CD1c-positive myeloid dendritic cell (primary cell): Measurements from ENCODE around the gene NINJ2.
A peak's percentile ranks its signal among the peaks of the same experiment; 100 is the strongest.
"Not testable (repeated sequence)": the region's sequence is repeated elsewhere in the genome, so short reads cannot be mapped to it uniquely, and the experiment has no call there.

Experiments
- DNase-seq: peaks from one replicate; pipeline ENCODE4 v3.0.0-alpha.2; 2016; ENCODE audit errors: extremely low spot score

NINJ2 gene

DNA sequence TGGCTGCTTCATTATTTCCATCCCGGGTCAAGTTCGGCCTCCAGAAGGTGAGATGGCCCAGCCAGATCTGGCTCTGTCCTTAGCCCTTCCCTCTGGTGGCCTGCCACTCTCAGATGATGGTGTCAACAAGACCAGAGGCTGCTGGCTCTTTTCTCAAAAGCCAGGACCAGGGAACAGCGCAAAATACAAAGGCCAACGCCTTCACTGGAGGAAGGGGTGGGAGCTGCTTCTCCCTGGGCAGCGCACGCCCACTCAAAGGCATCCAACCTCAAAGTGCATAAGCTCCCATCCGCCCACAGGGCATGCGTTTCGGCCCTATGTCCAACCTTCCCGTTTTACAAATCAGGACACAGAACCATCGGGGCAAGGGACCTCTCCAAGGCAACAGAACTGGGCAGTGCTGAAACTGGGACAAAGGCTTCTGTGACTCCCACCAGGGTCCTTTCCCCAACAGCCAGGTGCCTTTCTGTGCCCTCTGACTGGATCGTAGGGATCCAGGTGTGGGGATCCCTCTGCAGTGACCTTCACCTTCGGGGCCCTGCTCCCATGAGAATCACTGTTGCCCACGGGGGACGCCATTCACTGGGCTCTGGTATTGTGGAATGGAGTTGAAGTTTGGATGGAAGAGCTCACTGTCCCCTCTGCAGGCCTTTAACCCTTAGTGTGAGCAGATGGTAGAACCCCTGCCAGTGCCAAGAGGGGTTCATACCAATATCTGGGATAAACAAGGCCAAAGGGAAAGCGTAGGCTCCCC is 76.8 kb downstream of the NINJ2 start:
- DNase-seq = peak; percentile 52

DNA sequence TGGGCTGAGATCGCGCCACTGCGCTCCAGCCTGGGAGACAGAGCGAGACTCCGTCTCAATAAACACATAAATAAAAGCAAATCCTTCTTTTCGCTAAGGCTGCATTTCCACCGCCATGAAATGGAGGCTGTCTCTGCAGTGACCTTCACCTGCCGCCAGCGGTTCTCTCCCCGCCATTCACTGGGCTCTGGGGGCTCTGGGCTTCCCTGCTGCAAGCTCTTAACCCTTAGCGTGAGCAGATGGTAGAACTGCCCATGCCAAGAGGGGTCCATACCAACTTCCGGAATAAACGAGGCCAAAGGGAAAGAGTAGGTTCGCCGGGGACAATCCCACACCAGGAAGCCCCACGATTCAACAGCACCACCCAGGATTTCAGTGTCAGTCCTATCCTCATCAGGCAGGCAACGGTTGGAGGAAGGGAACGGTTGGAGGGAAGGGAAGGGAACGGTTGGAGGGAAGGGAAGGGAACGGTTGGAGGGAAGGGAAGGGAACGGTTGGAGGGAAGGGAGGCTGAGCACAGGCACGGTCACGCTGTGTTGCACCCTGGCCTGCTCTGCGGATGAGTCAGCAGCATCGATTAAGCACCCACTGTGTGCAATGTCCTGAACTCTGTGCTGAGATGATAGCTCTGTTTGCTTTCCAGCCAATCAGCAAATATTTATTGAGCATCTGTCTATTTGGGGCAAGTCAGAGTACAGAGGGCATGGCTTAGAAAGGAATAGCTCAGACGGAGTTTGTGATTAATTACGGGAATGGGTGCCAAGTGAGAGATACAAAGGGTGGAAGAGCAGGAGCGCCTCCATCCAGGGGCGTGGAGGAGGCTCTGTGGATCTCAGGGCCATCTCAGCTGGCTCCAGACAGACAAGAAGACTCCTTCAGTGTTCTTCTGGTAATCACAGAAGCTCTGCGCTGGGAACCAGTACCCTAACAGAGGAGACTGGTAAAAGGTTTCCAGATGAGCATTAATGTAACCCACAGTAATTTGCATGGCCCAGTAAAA is 77.9 kb downstream of the NINJ2 start:
- DNase-seq = no peak

DNA sequence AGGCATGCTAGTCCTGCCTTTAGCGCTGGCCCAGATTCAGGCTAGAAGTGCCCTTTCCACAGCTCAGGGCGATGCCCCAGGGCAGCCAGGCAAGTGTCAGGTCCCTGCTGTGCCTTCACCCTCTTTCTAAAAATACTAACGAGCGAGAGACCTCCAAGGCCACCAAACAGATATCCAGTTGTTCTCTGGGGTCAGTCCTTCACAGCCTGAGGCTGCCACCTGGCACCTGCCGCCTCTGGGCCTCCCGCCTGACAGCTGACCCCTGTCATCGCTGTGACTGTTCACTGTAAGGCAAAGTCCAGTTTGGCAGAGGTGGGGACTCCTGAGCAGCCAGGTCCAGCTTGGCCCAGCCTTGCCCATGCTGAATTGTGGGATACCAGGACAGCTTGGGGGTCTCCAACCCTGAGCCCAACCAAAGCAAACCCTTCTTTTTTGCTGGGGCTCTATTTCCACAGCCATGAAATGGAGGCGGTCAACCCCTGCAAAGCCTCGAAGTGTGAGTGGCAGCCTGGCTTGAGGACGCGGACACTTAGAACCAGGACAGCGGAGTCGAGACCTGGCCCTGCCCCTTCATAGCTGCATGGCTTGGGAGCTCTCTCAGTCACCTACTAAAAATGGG is 79.9 kb downstream of the NINJ2 start:
- no peak for DNase-seq

DNA sequence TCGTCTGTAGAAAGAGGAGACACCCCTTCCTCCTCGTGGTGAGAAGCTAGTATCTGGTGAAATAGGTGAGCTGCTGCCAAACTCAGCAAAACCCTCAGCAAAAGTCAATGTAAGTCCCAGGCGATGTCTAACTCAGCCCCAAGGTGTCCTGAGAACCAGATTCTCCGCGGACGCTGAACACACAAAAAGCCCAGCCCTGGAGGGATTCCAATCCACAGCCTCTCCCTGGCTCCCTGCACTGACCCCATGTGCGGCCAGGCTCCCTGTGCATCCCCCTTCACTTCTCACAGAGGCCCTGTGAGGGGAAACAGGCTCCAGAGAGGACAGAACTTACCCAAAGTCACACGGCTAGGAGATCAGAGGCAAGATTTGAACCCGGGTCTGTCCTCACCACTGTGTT is 81.5 kb downstream of the NINJ2 start:
- no peak for DNase-seq

DNA sequence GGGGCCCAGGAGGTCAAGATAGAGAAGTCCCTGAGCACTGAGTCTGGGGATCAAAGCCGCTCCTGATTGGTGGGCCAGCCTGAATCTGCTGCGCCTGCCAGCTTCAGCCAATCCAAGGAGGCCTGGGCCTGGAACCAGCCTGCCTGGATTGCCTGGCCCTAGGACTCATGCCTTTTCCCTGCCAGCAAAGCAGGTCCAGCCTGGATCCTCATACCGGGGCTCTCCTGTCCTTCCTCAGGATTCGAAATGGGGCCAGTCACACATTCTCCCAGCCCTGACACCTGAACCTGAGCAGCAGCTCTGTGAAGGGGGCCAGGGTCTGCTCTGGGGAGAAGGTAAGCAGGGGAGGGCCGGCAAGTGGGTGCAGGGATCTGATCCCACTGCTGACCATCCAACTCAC is 81.9 kb downstream of the NINJ2 start:
- no peak for DNase-seq

DNA sequence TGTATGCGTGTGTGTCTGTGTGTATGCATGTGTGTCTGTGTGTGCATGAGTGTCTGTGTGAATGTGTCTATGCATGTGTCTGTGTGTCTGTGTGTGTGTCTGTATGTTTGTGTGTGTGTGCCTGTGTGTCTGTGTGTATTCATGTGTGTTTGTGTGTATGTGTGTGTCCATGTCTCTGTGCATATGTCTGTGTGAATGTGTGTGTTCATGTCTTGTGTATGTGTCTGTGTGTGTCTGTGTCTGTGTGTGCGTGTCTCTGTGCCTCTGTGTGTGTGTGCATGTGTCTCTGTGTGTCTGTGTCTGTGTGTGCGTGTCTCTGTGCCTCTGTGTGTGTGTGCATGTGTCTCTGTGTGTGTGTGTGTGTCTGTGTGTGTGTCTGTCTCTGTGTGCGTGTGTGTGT is 82.4 kb downstream of the NINJ2 start:
- DNase-seq = no peak

DNA sequence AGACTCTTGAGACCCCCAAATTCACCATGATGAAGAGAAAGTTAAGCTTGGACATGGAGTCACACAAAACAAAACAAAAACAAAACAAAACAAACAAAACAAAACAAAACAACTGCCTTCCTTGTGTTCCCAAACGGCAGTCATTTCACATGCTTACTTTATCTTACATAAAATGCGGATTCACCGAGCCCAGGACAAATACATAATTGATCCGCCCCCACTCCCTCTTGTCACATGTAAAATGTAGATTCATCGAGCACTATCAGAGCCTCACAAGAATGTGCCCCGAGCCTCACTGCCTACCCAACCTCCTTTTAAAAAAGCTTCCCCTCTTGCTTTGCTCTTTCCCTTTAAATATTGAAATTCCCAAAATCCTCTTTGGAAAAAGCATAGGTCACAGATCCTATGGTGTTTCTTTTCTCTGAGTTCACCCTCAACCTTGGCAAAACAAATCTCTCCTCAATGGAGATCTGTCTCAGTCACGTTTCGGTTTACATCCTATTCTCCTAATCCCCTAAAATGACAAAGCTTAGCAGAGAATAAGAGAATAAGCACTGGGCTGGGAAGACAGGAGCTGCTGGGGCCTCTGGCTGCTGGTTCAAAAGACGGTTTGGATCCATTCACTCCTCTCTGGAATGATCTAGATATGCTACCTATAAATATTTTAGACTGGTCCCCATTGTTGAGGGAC is 83.7 kb downstream of the NINJ2 start:
- DNase-seq = no peak

DNA sequence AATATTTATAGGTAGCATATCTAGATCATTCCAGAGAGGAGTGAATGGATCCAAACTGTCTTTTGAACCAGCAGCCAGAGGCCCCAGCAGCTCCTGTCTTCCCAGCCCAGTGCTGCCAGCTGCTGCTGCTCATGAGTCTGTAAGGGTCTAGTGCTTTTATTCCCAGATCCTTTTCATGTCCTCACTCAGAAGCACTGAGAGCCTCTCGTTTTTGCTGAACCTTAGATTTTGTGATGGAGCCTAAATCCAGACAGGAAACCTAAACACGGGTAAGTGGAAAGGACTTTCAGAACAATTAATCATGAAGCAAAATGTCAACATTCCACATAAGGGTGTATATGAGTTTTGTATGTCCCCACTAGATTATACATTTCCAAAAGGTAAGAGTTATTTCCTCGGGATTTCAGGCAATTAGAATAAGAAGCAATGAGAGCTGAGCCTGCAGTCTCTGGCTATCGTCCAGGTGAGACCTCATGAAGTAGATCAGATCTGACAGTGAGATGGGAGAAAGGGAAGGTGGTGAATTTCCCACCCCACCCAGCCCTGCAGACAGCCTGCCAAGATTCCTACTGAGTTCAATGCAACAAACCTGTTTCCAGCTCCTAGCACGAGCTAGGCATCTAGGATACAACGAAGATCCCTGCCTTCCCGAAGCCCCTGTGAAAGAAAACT is 84.4 kb downstream of the NINJ2 start:
- no peak for DNase-seq

DNA sequence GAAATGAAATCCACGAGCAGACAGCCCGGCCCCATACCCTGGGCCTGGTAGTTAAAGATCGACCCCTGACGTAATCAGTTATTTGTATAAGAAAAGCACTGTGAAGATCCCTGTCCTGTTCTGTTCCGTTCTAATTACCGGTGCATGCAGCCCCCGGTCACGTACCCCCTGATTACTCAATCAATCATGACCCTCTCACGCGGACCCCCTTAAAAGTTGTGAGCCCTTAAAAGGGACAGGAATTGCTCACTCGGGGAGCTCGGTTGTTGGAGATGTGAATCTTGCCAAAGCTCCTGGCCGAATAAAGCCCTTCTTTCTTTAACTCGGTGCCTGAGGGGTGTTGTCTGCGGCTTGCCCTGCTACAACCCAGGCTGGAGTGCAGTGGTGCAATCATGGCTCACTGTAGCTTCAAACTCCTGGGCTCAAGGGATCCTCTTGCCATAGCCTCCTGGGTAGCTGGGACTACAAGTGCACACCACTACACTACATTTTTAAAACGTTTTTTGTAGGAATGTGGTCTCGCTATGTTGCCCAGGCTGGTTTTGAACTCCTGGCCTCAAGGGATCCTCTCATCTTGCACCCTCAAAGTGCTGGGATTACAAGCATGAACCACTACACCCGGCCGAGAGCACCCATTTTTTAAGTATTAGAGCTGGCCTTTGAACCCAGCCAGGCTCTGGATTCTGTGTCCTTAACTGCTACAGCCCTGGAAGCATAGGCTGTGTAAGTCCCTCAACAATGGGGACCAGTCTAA is 85.1 kb downstream of the NINJ2 start:
- not testable (repeated sequence) for DNase-seq

DNA sequence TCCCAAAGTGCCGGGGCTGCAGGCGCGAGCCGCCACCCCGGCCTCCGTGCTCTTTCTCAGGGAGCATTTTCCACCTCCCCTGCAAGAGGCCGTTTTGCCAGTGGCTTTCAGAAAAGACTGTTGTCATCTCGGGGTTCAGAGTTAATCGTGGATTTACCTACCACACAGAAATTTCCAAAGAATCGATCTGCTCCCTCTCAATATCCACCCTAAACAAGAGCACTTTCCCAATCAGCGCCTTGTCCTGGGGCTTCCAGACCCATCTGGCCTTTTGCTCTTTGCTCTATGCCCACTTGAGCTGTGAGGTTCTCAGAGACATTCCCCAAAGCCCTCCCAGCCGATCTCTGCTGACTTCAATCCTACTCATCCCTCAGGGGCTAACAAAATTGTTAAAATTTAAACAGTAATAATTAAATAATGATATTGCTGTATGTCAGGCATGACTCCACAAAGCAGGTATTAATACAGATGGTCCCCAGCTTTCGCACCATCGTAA is 86.6 kb downstream of the NINJ2 start:
- no peak for DNase-seq

DNA sequence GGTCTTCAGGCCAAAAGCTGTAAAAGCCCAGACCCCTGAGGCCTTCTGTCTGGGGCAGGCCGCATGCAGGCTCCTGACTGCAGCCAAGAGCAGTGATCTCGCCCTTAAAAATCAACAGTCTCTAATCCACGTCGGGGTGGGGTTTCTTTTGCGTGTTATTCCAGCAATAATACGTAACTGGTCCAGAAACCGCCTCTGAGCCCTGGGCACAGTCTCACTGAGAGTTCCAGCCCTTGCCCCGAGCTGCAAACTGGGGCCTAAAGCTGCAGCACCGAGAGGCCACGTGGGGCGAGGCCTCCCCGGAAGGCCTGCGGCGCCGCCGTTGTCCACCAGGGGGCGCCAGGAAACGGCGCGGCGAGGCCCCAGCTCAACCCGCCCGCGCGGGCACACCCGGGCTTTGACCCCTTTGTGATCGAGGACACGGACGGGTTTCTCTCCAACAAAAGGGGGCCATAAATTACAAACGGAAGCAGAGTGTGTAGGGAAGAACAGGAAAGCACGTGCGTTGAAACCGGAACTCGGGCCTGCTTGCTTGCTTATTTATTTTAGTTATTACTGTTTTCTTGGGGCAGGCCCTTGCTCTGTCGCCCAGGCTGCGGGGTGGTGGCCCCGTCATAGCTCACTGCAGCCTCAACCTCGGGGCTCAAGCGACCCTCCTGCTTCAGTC is 87.2 kb downstream of the NINJ2 start:
- DNase-seq = peak; percentile 85

DNA sequence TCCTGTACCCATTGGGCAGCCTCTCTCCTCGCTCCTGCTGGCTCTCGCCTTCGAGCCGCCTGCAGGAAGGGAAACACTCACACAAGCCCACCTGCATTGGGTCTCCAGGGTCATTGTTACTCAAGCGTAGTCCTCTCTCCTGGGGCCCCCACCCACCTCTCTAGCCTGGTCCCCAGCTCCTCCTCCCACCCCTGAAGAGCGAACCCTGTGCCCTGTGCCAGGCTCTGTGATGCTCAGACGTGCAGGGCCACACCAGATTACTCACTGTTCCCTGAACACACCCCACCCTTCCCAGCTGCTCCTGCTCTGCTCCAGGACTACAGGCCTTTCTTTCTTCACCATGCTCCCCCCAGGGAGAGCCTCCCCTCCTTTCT is 88.1 kb downstream of the NINJ2 start:
- DNase-seq = no peak

DNA sequence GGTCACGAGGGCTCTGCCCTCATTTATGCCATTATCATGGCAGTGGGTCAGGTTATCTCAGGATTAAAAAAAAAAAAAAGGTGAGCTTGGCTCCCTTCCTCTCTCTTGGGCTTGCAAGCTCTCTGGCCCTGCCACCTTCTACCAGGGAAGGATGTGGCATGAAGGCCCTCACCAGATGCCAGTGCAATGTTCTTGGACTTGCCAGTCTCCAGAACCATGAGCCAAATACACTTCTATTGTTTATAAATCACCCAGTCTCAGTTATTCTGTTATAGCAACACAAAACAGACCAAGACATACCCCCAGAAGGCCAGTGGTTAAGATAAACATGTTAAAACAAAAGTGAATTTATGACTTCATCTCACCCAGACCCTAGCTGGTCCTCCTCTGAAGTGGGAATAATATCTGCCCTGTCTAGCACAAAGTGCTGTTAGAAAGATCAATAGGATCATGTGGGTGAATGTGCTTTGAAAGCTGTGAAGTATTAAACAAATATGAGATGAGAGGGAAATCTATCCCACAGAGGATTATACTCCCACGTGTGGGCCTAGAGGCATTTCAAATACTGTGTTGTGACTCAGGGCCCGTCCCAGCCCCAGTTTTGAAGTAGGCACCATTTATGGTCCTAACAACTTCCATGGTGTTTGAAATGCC is 88.6 kb downstream of the NINJ2 start:
- no peak for DNase-seq

DNA sequence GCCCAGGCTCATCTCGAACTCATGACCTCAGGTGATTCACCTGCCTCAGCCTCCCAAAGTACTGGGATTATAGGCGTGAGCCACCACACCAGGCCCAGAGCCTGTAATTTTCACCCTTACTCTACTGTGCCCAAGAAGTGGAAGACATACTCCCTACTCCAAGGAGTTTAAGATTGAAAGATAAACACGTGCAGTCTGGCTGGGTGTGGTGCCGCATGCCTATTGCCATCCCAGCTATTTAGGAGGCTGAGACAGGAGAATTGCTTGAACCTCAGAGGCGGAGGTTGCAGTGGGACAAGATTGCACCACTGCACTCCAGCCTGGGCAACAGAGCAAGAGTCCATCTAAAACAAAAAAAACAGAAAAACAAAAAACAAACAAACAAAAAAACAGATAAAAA is 90.0 kb downstream of the NINJ2 start:
- no peak for DNase-seq

DNA sequence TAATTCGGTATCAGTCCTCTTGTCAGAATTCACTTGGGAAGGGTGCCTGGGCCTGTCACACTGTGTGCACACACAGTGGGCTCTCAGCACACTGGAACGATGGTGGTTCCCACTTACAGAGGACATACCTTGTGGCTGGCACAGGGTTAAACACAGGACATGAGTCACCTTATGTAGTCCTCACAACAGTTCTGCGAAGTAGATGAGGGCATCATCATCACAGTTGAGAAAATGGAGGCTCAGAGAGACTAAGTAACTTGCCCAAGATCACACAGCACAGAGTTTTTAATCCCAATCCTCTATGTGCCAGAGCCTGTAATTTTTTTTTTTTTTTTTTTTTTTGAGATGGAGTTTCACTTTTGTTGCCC is 90.7 kb downstream of the NINJ2 start:
- DNase-seq = no peak

DNA sequence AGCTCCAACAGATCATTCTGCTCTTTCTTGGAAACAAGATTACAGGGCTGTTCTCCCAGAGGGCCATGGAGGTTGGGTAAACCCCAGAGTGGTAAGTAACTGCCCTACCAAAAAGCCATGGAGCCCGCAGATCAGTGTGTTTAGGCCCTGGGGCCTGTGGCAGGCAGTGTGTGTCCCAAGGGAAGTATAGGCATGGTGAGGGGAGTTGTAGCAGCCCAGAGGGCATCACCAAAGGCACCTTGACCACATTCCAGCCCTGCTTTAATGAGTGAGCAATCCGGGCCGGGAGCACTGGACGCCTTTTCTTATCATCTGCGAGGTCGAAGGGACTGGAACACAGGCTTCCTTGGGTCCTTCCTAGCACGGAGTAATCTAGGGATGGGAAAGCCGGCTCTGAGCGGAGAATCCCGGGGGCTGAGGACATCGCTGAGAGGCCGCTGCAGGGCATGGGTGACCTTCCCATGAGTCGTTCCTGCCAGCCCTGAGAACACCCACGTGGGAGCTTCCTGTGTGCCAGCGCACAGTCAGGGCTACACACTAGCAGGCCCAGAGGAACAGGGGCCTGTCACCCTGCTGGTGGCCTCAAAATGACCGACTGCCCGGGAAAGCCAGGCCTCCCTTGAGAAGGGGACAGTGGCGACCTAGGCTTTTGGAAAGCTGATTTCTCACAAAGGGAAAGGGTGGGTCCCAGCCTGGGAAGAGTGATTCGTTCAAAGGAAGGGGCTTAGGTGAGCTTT is 91.3 kb downstream of the NINJ2 start:
- DNase-seq = peak; percentile 10

DNA sequence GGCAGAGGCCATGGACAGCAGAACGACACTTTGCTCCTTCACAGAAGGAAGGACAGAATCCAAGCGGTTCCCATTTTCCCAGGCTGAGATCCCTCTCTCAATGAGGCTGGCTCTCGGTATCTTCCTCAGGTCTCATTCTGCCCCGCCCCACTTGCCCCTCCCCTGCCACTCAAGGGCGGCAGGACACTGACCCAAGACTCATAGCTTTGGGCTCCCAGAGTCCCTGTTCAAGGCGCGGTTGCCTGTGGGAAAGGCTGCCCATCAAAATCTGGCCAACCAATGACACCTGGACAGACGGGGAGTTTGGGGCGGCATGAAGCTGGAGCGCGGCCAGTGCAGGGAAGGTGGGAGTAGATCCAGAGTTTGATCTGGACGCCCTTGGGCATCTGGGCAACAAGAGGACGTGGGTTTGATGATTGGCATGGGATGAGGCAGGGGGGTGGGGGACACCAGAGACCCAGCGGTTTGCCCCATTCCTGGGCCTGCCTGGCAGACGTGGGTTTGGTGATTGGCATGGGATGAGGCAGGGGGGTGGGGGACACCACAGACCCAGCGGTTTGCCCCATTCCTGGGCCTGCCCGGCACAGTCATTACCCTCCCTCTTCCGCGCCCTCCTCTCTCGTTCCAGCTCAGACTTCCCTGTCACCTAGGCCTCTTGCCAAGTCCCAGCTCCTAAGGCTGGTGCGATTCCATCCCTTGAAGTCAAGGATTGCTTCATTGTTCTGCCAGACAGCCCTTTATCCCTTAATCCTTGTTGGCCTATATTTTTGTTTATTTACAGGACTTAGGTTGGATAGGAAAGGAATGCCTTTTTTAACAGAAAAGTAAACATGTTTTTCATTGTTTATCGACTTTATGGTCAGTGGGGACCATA is 92.1 kb downstream of the NINJ2 start:
- DNase-seq = no peak

DNA sequence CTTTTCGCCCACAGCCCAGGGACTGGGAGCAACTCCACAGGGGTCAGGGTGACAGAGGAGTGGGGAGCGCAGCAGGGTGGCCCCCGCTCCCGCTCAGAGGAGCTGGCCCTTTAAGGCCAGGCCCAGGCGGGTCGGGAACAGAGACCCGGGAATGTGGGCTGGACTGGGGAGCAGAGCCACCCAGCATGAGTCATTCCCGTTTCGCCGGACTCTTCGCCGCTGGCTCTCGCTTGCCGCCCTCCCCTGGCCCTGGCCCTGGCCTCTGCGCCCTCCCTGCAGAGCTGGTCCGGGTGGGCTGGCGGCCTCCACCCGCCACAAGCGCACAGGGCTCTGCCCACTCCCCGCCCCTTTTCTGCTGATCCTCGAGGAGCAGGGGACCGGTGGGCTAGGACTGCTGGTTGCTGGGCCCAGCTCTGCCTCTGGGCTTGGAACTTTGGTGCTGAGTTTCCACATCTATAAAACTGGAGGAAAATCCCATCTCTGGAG is 92.8 kb downstream of the NINJ2 start:
- DNase-seq = no peak
